Measurements from ENCODE around the gene LRRC28.

The LRRC28 gene

GRCh38 chr15:99438691-99439523, 187.6 kb downstream of the LRRC28 start:
- peak; percentile 61 for DNase-seq (ENCODE audit: low read depth, low spot score)
- no peak for TF ChIP-seq CTCF (IDR thresholded peaks at IDR 0.05; ENCODE audit: low read depth, low read length)
- no peak overlapping the region for H3K4me3 ChIP-seq (ENCODE audit: low read depth, low read length)
- in situ Hi-C loops (cut with HindIII; ENCODE audit: low sequenced_read_pairs) = no loop called here

GRCh38 chr15:99439524-99439835, 188.2 kb downstream of the LRRC28 start:
- no peak overlapping the region for H3K4me3 ChIP-seq (ENCODE audit: low read depth, low read length)
- no peak for TF ChIP-seq CTCF (IDR thresholded peaks at IDR 0.05; ENCODE audit: low read depth, low read length)
- in situ Hi-C loops (cut with HindIII; ENCODE audit: low sequenced_read_pairs) = no loop called here
- no peak for DNase-seq (ENCODE audit: low read depth, low spot score)

- no peak overlapping the region for H3K4me3 ChIP-seq (ENCODE audit: low read depth, low read length)
- no peak for DNase-seq (ENCODE audit: low read depth, low spot score)
- TF ChIP-seq CTCF (IDR thresholded peaks at IDR 0.05; ENCODE audit: low read depth, low read length) = no peak
- in situ Hi-C loops (cut with HindIII; ENCODE audit: low sequenced_read_pairs) = no loop called here
These were observed 188.7 kb downstream of the LRRC28 start for GRCh38 chr15:99440029-99440428.
